Ureter (tissue), 1 donor: ENCODE results near the gene ABCC5. TPM values are rescaled to one million over a fixed set of nuclear protein-coding genes. Genes with fewer than 3 reads are reported as not detected.
"Not testable (repeated sequence)": the region's sequence is repeated elsewhere in the genome, so short reads cannot be mapped to it uniquely, and the experiment has no call there.

Source experiments
- DNase-seq: peaks from one replicate; pipeline ENCODE4 v3.0.0-alpha.2; 2020; ENCODE audit warnings: low spot score
- total RNA-seq: library from RNA; stranded (reverse); gene quantifications from one replicate; pipeline ENCODE4 v1.2.4, GENCODE V29; 2023
- donor health status: DM: yes; HTN: yes; CAD: no.

The ABCC5 gene
- total RNA-seq, 1 donor from 2014 or later, result 119 TPM

- DNase-seq, result no peak
Measured at GRCh38 chr3:183892610-183893214, 125.0 kb downstream of the ABCC5 start.

GRCh38 chr3:183885766-183886165 lies 131.9 kb downstream of the ABCC5 start:
- DNase-seq, result no peak

GRCh38 chr3:183884427-183885296 lies 133.0 kb downstream of the ABCC5 start, which contains the start of gene PARL:
TSS of gene PARL (minus strand) at chr3:183884880. CDS start at chr3:183884846, 34 bp downstream.
- DNase-seq, result peak; percentile 98

GRCh38 chr3:183884097-183884426 lies 133.6 kb downstream of the ABCC5 start:
- no peak for DNase-seq

- no peak for DNase-seq
Measured at GRCh38 chr3:183883291-183884096, 134.2 kb downstream of the ABCC5 start.

GRCh38 chr3:183880121-183880520 lies 137.6 kb downstream of the ABCC5 start:
- no peak for DNase-seq

- DNase-seq, result no peak
Measured at GRCh38 chr3:183879243-183879642, 138.4 kb downstream of the ABCC5 start.

- no peak for DNase-seq
Measured at GRCh38 chr3:183878071-183878470, 139.6 kb downstream of the ABCC5 start.

GRCh38 chr3:183877227-183877626 lies 140.5 kb downstream of the ABCC5 start:
- not testable (repeated sequence) for DNase-seq

GRCh38 chr3:183875411-183875810 lies 142.3 kb downstream of the ABCC5 start:
- DNase-seq, result no peak

- no peak for DNase-seq
Measured at GRCh38 chr3:183873914-183874313, 143.8 kb downstream of the ABCC5 start.

- no peak for DNase-seq
Measured at GRCh38 chr3:183871541-183871940, 146.1 kb downstream of the ABCC5 start.

- DNase-seq, result no peak
Measured at GRCh38 chr3:183870563-183870962, 147.1 kb downstream of the ABCC5 start.

Other genes starting within 250 kb of the ABCC5 start
- gene MAP6D1, start 192.3 kb downstream of the ABCC5 start, total RNA-seq, result 2.1 TPM
- 75.0 TPM for gene PARL, start 133.0 kb downstream of the ABCC5 start, total RNA-seq
- not detected for gene HTR3D, start 13.9 kb upstream of the ABCC5 start, total RNA-seq
- gene HTR3C, start 35.2 kb upstream of the ABCC5 start, total RNA-seq, result not detected
- gene HTR3E, start 79.2 kb upstream of the ABCC5 start, total RNA-seq, result not detected
- gene EIF2B5, start 117.5 kb upstream of the ABCC5 start, total RNA-seq, result 48.6 TPM
- 61.1 TPM for gene DVL3, start 137.5 kb upstream of the ABCC5 start, total RNA-seq
- gene AP2M1, start 157.0 kb upstream of the ABCC5 start, total RNA-seq, result 243 TPM
- gene ABCF3, start 168.3 kb upstream of the ABCC5 start, total RNA-seq, result 77.6 TPM
- not detected for gene VWA5B2, start 211.7 kb upstream of the ABCC5 start, total RNA-seq
- 46.2 TPM for gene ALG3, start 231.1 kb upstream of the ABCC5 start, total RNA-seq
- 3.1 TPM for gene EEF1AKMT4, start 231.8 kb upstream of the ABCC5 start, total RNA-seq
- not detected for gene CAMK2N2, start 243.7 kb upstream of the ABCC5 start, total RNA-seq